PFSK-1 (cell line): ENCODE data around the gene ARHGAP10.

Source experiments
- POLR2AphosphoS5 ChIP-seq: IDR thresholded peaks from 2 replicates; pipeline ENCODE4 v1.6.1; 2012; ENCODE audit warnings: low read depth, mild to moderate bottlenecking, control low read depth, low read length, moderate library complexity
- TAF1 ChIP-seq: IDR thresholded peaks from 2 replicates; pipeline ENCODE4 v1.6.1; 2012; ENCODE audit warnings: low read length, control low read depth, borderline replicate concordance; ENCODE audit not compliant: insufficient read depth
- TF ChIP-seq, protein P1 (sequence below), 2 experiments: IDR thresholded peaks; 2 replicates each; pipeline versions ENCODE4 v1.6.1 to v1.8.0; 2011 to 2012; ENCODE audit warnings: low read depth in 2 of 2, low read length in 2 of 2, control low read depth in 1 of 2, inconsistent platforms in 1 of 2, mild to moderate bottlenecking in 1 of 2, moderate library complexity in 1 of 2; ENCODE audit not compliant: insufficient read depth in 1 of 2

GRCh38 chr4:147834480-147834879 lies 102.6 kb downstream of the ARHGAP10 start:
- TF ChIP-seq, protein P1, sequence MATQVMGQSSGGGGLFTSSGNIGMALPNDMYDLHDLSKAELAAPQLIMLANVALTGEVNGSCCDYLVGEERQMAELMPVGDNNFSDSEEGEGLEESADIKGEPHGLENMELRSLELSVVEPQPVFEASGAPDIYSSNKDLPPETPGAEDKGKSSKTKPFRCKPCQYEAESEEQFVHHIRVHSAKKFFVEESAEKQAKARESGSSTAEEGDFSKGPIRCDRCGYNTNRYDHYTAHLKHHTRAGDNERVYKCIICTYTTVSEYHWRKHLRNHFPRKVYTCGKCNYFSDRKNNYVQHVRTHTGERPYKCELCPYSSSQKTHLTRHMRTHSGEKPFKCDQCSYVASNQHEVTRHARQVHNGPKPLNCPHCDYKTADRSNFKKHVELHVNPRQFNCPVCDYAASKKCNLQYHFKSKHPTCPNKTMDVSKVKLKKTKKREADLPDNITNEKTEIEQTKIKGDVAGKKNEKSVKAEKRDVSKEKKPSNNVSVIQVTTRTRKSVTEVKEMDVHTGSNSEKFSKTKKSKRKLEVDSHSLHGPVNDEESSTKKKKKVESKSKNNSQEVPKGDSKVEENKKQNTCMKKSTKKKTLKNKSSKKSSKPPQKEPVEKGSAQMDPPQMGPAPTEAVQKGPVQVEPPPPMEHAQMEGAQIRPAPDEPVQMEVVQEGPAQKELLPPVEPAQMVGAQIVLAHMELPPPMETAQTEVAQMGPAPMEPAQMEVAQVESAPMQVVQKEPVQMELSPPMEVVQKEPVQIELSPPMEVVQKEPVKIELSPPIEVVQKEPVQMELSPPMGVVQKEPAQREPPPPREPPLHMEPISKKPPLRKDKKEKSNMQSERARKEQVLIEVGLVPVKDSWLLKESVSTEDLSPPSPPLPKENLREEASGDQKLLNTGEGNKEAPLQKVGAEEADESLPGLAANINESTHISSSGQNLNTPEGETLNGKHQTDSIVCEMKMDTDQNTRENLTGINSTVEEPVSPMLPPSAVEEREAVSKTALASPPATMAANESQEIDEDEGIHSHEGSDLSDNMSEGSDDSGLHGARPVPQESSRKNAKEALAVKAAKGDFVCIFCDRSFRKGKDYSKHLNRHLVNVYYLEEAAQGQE (IDR thresholded peaks at IDR 0.05; ENCODE audit: insufficient read depth in 1 of 2, low read depth in 2 of 2, low read length in 2 of 2), result no peak
- no peak for TF ChIP-seq POLR2AphosphoS5
- no peak for TF ChIP-seq TAF1
